Right lobe of liver (tissue), 4 donors: ENCODE data around the gene SLC35C1.
"Not testable (repeated sequence)": the region's sequence is repeated elsewhere in the genome, so short reads cannot be mapped to it uniquely, and the experiment has no call there.

Experiments used
- POLR2A ChIP-seq: fragments of 450-650 bp; IDR thresholded peaks from one replicate; pipeline ENCODE4 v1.6.1; 2017; ENCODE audit warnings: antibody characterized with exemption, mild to moderate bottlenecking
- TF ChIP-seq, protein P1 (sequence below), 4 donors: fragments of 200-600 bp in 3 of 4; fragments of 450-650 bp in 1 of 4; IDR thresholded peaks; one replicate each; pipeline versions ENCODE4 v1.5.1 to v1.8.0; 2016 to 2022; ENCODE audit warnings: antibody characterized with exemption in 4 of 4, mild to moderate bottlenecking in 2 of 4
- donor health status: DM: no; HTN: no; CAD: no.
- donor health status: DM: no; HTN: no; CAD: no.
- donor health status: DM: no; HTN: yes; CAD: no.

DNA sequence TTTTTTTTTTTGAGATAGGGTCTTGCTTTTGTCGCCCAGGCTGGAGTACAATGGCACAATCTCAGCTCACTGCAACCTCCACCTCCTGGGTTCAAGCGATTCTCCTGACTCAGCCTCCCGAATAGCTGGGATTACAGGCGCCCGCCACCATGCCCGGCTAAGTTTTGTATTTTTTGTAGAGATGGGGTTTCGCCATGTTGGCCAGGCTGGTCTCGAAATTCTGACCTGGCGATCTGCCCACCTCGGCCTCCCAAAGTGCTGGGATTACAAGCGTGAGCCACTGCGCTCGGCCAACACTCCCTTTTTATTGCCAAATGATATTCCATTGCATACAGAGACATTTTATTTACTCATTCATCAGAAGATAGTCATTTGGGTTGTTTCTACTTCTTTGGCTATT lies 35.3 kb downstream of the SLC35C1 start:
- TF ChIP-seq, protein P1, sequence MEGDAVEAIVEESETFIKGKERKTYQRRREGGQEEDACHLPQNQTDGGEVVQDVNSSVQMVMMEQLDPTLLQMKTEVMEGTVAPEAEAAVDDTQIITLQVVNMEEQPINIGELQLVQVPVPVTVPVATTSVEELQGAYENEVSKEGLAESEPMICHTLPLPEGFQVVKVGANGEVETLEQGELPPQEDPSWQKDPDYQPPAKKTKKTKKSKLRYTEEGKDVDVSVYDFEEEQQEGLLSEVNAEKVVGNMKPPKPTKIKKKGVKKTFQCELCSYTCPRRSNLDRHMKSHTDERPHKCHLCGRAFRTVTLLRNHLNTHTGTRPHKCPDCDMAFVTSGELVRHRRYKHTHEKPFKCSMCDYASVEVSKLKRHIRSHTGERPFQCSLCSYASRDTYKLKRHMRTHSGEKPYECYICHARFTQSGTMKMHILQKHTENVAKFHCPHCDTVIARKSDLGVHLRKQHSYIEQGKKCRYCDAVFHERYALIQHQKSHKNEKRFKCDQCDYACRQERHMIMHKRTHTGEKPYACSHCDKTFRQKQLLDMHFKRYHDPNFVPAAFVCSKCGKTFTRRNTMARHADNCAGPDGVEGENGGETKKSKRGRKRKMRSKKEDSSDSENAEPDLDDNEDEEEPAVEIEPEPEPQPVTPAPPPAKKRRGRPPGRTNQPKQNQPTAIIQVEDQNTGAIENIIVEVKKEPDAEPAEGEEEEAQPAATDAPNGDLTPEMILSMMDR (IDR thresholded peaks at IDR 0.05) = not testable (repeated sequence)
- not testable (repeated sequence) for TF ChIP-seq POLR2A
